GM12891 (cell line): ENCODE data around the gene LMAN2L.
"Not testable (repeated sequence)": the region's sequence is repeated elsewhere in the genome, so short reads cannot be mapped to it uniquely, and the experiment has no call there.

ENCODE experiments used
- DNase-seq: peaks from one replicate; pipeline ENCODE4 v3.0.0; 2011; ENCODE audit warnings: low spot score; ENCODE audit not compliant: insufficient read length
- FAIRE-seq: peaks from 2 replicates; lab custom pipeline; 2011; peaks lifted over from hg19 to GRCh38; lab: Jason Lieb, UNC
- PAX5 ChIP-seq: IDR thresholded peaks from 2 replicates; pipeline ENCODE4 v1.6.1; 2011; ENCODE audit warnings: low read length, moderate library complexity, mild to moderate bottlenecking; ENCODE audit not compliant: insufficient read depth, severe bottlenecking
- POLR2A ChIP-seq: IDR thresholded peaks from 2 replicates; pipeline ENCODE4 v1.6.1; 2011; ENCODE audit warnings: low read depth, low read length, control low read depth
- POLR2AphosphoS5 ChIP-seq: IDR thresholded peaks from 2 replicates; pipeline ENCODE4 v1.6.1; 2011; ENCODE audit warnings: low read depth, low read length, control low read depth
- POU2F2 ChIP-seq: IDR thresholded peaks from 2 replicates; pipeline ENCODE4 v1.6.1; 2011; ENCODE audit warnings: low read depth, mild to moderate bottlenecking, control low read depth, low read length, moderate library complexity
- SPI1 ChIP-seq: IDR thresholded peaks from 2 replicates; pipeline ENCODE4 v1.6.1; 2011; ENCODE audit warnings: low read depth, low read length, control low read depth
- TAF1 ChIP-seq: IDR thresholded peaks from 2 replicates; pipeline ENCODE4 v1.6.1; 2011; ENCODE audit warnings: low read depth, low read length, control low read depth

The LMAN2L gene

DNA sequence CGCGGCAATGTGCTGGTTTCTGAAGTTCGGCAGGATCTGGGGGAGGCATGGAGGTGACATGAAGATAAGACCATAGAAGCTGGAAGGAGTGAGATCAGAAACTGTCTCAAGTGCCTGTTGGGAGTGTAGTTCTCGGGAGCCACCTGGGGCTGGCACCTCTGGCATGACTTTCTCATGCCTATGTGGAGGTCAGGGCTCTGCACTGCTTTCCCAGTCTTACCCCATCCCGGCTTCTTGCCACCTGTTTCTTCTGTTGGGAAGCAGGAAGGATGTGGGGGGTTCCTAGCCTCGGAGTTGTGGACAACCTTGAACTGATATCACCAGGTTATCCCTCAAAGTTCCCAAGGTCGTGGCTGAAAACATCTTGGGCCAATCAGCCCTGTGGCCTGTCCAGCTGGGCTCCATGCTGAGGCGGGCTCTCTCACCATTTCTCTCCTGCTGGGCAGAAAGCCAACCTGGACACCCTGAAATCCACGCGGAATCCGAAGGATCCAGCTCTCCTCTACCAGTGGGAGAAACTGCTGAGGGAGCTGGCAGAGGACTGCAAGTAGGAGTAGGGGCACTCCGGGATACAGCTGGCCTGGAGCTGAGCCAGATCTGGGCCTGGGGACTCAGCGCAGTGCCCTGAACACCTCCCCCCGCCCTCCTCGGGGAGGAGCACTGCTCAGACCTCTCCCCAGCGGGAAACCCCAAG lies 54.8 kb downstream of the LMAN2L start:
- no peak for FAIRE-seq
- no peak for DNase-seq
- TF ChIP-seq POLR2AphosphoS5 = no peak
- no peak for TF ChIP-seq POLR2A
- TF ChIP-seq POU2F2 = no peak
- no peak for TF ChIP-seq TAF1
- no peak for TF ChIP-seq PAX5
- TF ChIP-seq SPI1 = no peak

DNA sequence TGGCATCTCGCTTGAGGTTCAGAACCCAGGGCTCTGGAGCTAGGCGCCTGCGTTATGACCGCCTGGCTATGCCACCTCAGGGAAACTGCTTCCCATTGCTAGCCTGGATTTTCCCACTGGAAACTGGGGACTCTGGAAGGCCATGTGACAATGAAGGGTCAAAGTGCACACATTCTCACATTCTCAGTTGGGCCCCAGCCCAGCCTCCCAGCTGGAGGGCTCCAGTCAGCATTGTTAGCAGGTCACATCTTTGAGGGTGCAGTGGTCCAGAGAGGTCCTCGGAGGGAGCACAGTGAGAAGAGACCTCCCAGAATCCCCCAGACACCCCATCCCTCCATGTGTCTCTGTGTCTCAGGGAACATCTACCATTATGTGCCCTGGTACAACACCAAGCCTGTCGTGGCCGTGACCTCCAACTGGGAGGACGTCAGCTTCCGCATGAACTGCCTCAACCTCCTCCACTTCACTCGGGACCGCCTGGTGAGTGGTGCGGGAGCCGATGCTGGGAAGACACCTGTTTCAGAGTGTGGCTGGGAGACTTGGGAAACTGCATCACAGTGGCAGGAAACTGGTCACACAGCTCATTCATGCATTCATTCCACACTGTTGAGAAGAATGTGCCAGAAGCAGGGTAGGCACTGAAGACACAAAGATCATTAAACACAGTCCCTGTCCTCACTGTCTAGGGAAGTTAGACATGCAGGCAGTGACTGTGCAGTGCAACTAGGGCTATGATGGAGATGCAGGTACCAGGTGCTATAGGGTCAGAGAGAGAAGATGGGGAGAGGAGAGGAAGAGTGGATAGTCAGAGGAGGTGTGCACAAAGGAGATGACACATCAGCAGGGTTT lies 55.7 kb downstream of the LMAN2L start:
- TF ChIP-seq POLR2AphosphoS5 (no peak), POU2F2 (no peak), PAX5 (no peak), SPI1 (no peak), POLR2A (no peak), TAF1 (no peak)
- no peak for FAIRE-seq
- DNase-seq = no peak

DNA sequence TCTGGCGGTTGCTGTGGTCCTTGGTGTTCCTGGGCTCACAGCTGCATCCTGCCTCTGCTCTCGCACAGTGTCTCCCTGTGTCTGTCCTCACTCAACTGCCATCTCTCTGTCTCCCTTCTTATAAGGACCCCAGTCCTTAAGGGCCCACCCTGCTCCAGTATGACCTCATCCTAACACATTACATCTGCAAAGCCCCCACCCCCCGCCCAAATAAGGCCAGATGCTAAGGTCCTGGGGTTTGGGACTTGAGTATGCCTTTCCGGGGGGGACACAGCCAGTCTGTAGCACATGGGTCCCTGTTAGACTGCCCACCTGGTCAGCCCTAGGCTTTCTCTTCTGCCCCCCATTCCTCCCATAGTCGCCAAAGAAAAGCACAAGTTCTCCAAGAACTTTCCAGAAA lies 56.6 kb downstream of the LMAN2L start:
- no peak for FAIRE-seq
- no peak for TF ChIP-seq SPI1
- no peak for TF ChIP-seq PAX5
- no peak for TF ChIP-seq TAF1
- TF ChIP-seq POLR2AphosphoS5 = no peak
- TF ChIP-seq POLR2A = no peak
- TF ChIP-seq POU2F2 = no peak
- no peak for DNase-seq

DNA sequence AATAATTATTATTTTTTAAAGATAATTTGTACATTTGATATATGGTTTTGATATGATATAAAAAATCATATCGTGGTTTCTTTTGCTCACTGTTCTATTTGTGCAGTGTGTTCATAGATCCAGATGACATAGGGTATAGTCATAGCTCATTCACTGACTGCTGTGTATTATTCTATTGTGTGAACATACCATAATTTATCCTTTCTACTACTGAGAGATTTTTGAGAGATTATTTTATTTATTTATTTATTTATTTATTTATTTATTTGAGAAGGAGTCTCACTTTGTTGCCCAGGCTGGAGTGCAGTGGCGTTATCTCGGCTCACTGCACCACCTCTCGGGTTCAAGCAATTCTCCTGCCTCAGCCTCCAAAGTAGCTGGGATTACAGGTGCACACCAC lies 58.3 kb downstream of the LMAN2L start:
- FAIRE-seq (no peak), DNase-seq (no peak)
- TF ChIP-seq SPI1 = no peak
- no peak for TF ChIP-seq POU2F2
- no peak for TF ChIP-seq PAX5
- no peak for TF ChIP-seq TAF1
- no peak for TF ChIP-seq POLR2AphosphoS5
- no peak for TF ChIP-seq POLR2A

DNA sequence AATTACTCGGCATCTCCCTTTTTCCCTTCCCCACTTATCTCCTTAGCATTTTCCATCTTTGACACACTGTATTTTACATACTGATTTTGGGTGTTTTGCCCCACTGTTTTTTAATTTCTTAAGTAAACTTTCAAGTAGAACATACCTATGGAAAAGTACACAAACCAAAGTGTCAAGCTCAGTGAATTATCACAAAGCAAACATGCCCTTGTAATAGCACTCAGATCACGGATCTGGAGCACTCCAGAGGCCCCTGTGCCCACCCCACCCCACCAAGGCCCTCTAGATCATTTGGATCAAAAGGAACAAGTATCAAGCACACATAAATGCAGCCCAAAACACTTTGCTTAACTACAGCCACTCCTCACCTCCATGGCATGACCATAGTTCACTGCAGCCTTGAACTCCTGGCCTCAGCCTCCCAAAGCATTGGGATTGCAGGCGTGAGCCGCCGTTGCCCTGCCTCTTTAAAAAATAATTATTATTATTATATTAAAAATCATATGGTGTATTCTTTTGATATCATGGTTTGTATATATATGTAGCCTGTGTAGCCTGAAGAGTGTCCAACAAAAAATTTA lies 59.2 kb downstream of the LMAN2L start:
- DNase-seq = no peak
- no peak for FAIRE-seq
- no peak for TF ChIP-seq POU2F2
- no peak for TF ChIP-seq TAF1
- no peak for TF ChIP-seq PAX5
- no peak for TF ChIP-seq POLR2AphosphoS5

DNA sequence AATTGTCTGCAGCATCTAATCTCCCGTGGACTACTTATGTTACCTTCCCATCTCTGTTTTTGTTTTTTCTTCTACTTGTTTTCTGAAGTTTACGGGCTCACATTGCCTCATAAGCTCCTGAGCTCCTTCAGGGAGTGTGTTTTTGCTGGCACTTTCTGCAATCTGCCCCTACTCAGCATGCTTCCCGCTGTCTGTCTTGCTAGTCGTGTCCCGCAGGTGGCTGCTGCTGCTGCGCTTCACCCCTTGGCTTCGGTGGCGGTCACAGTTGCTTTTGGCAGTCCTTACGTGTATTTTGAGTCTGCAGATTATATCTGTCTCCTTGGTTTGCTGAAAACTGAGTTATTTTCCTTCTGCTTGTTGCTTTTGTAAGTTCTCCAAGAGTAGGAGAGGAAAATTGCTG lies 60.0 kb downstream of the LMAN2L start:
- FAIRE-seq = no peak
- DNase-seq = no peak

DNA sequence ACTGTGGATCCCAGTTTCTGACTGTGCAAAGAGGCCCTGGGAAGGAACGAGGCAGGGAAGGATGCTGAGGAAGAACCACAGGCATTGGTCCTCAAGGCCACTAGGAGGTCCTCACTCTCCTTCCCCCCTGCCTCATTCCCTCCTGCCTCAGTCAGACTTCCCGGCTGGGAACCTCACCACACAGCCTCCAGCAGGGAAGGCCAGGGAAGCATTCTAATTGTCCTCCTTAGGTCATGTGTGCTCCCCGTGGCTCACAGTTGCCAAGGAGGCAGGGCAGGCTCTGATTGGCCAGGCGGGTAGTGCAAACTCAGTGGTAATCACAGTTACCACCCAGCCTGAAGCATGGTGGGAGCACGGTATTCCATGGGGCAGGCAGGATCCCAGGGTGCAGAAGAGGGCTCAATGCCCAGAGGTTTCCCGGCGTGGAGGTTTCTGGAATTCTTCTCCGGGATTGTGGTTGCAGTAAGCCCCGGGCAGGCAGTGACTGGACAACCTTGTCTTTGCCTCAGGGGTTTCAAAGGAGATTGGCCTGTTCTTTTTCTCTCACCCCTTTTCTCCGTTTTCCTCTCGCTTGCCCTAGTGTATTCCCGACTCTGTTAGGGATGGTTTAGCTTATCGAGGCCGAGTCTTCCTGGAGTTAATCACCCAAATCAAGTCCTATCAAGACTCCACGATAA lies 70.2 kb downstream of the LMAN2L start:
- FAIRE-seq (no peak), DNase-seq (no peak)
- TF ChIP-seq TAF1 = no peak
- TF ChIP-seq POLR2A = no peak
- no peak for TF ChIP-seq PAX5
- no peak for TF ChIP-seq SPI1
- no peak for TF ChIP-seq POLR2AphosphoS5
- TF ChIP-seq POU2F2 = no peak

More for the DNA sequence above, 60.0 kb downstream of the LMAN2L start:
- TF ChIP-seq TAF1 = no peak
- no peak for TF ChIP-seq POLR2AphosphoS5
- TF ChIP-seq POU2F2 = no peak
- no peak for TF ChIP-seq PAX5
- no peak for TF ChIP-seq POLR2A
- no peak for TF ChIP-seq SPI1

DNA sequence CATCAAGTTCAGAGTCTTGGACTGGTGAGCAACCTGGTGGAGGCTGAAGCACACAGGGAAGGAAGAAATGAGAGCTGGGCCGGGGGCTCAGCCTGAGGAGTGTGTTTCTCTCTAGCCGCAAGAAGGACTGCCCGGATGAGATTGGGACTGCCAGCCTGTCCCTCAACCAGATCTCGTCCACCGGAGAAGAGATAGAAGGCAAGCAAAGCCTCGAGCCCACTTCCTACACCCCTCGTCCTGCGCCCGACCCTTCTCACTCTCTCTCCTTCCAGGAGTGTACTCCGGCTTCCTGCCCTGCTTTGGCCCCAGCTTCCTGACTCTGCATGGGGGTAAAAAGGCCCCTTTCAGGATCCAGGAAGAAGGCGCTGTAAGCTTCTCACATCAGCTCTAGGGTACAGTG lies 71.1 kb downstream of the LMAN2L start:
- FAIRE-seq (no peak), DNase-seq (no peak)
- TF ChIP-seq POLR2A (no peak), TAF1 (no peak), POU2F2 (no peak), POLR2AphosphoS5 (no peak), SPI1 (no peak), PAX5 (no peak)

DNA sequence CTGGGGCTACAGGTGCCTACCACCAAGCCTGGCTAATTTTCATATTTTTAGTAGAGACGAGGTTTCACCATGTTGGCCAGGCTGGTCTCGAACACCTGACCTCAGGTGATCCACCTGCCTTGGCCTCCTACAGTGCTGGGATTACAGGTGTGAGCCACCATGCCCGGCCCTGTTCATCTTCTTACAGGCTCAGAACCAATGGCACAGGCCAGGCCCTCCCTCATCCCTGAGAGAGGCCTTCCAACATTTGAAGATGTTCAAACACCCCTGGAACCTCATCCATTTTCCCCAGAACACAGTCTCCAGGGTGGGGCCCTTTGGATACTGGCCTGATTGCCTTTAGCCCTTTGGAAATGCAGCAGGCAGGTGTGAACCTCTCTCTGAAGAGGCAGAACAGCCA lies 74.1 kb downstream of the LMAN2L start:
- DNase-seq, FAIRE-seq: not testable (repeated sequence)
